ENCODE results near the gene MRPL24.

MRPL24 gene

GRCh38 chr1:156703336-156703735 lies 37.6 kb downstream of the MRPL24 start:
- peaks cover 46% of the 10 kb centered on the region for H3K27me3 ChIP-seq (ENCODE audit: insufficient read depth, poor library complexity, severe bottlenecking)
- no peak overlapping the region for H3K4me3 ChIP-seq (replicated peaks; ENCODE audit: insufficient read depth, low read length)
- TF ChIP-seq POLR2AphosphoS5 (IDR thresholded peaks at IDR 0.05; ENCODE audit: low read depth) (no peak), REST (IDR thresholded peaks at IDR 0.05; ENCODE audit: insufficient replicate concordance, low read depth) (no peak), GABPA (IDR thresholded peaks at IDR 0.05; ENCODE audit: low read depth) (no peak), CTCF (IDR thresholded peaks at IDR 0.05; ENCODE audit: insufficient read depth, low read length) (no peak), SPI1 (IDR thresholded peaks at IDR 0.05; ENCODE audit: borderline replicate concordance, low read depth) (no peak)
- no peak overlapping the region for H3K27ac ChIP-seq (replicated peaks)
- DNase-seq (ENCODE audit: low read depth in 1 of 2, low spot score in 1 of 2): no peak

GRCh38 chr1:156700736-156701531 lies 40.0 kb downstream of the MRPL24 start:
- H3K27me3 ChIP-seq (ENCODE audit: insufficient read depth, poor library complexity, severe bottlenecking): peaks cover 34% of the 10 kb centered on the region
- TF ChIP-seq CTCF (IDR thresholded peaks at IDR 0.05; ENCODE audit: insufficient read depth, low read length) (no peak), REST (IDR thresholded peaks at IDR 0.05; ENCODE audit: insufficient replicate concordance, low read depth) (no peak), GABPA (IDR thresholded peaks at IDR 0.05; ENCODE audit: low read depth) (no peak), SPI1 (IDR thresholded peaks at IDR 0.05; ENCODE audit: borderline replicate concordance, low read depth) (no peak), POLR2AphosphoS5 (IDR thresholded peaks at IDR 0.05; ENCODE audit: low read depth) (no peak)
- no peak overlapping the region for H3K27ac ChIP-seq (replicated peaks)
- no peak for DNase-seq (ENCODE audit: low read depth in 1 of 2, low spot score in 1 of 2)
- no peak overlapping the region for H3K4me3 ChIP-seq (replicated peaks; ENCODE audit: insufficient read depth, low read length)

GRCh38 chr1:156698995-156699394 lies 41.9 kb downstream of the MRPL24 start:
- no peak overlapping the region for H3K4me3 ChIP-seq (replicated peaks; ENCODE audit: insufficient read depth, low read length)
- H3K27me3 ChIP-seq (ENCODE audit: insufficient read depth, poor library complexity, severe bottlenecking): peaks cover 14% of the 10 kb centered on the region
- TF ChIP-seq SPI1 (IDR thresholded peaks at IDR 0.05; ENCODE audit: borderline replicate concordance, low read depth) (no peak), CTCF (IDR thresholded peaks at IDR 0.05; ENCODE audit: insufficient read depth, low read length) (no peak), POLR2AphosphoS5 (IDR thresholded peaks at IDR 0.05; ENCODE audit: low read depth) (no peak), GABPA (IDR thresholded peaks at IDR 0.05; ENCODE audit: low read depth) (no peak), REST (IDR thresholded peaks at IDR 0.05; ENCODE audit: insufficient replicate concordance, low read depth) (no peak)
- H3K27ac ChIP-seq (replicated peaks): no peak overlapping the region
- DNase-seq (ENCODE audit: low read depth in 1 of 2, low spot score in 1 of 2): no peak

Measured in HL-60 (cell line).